ENCODE results near the gene PI4KA. TPM values are rescaled to one million over a fixed set of nuclear protein-coding genes. Genes with fewer than 3 reads are reported as not detected.

PI4KA gene
- total RNA-seq, 1 experiment from 2014 or later: 65.8 TPM

DNA sequence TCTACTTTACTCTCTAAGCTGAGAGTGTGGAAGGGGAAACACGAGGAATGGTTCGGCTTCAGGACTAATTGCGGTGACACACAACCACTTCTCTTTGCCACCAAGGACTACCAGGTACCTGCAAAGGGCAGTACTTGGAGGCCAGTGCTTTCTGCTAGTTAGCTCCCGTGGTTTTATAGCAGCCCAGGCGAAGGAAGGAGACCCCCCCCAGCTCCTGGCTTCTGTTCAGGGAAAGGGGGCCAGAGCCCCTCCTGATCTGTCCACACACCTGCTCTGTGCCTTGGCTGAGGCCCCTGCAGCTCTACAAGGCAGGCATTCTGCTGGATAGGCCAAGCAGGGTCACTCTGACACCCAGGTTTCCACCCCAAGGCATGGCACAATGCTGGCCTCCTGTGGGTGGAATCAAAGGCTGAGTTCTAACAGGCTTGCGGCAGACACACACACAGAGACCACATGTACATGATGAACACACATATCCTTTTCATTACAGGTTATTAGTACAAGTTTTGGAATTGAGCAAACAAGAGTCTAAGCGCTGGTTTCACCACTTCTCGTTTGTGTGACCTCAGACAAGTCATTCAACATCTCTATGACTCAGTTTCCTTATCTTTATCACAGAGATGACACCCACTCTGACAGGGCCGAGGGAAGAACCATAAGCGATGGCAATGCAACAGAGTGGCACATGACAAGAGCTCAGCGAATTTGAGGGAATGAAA lies 77.2 kb downstream of the PI4KA start:
- H3K4ac ChIP-seq (ENCODE audit: low read depth, low read length): no peak overlapping the region
- H3K9me3 ChIP-seq (ENCODE audit: control insufficient read depth, low read depth, low read length): no peaks in the 10 kb centered on the region
- H3K4me2 ChIP-seq (ENCODE audit: insufficient read depth, insufficient read length, low read length): no peak overlapping the region
- H2BK120ac ChIP-seq (ENCODE audit: low read depth, low read length, poor library complexity, severe bottlenecking): no peak overlapping the region
- Mint-ChIP-seq H3K4me3 (no peak overlapping the region), H3K4me1 (peaks cover 21 to 30% of the 10 kb centered on the region in 2 experiments), H3K27me3 (ENCODE audit: low read depth) (no peaks in the 10 kb centered on the region), H3K36me3 (ENCODE audit: insufficient read depth in 1 of 3, low read depth in 3 of 3) (peaks cover 0 to 6% (median 0%) of the 10 kb centered on the region in 3 experiments; a peak in 1 of 7 replicates), H3K27ac (no peak overlapping the region; a peak in 1 of 7 replicates), H3K9me3 (no peaks in the 10 kb centered on the region)
- no peak overlapping the region for H3K56ac ChIP-seq (ENCODE audit: insufficient read length, low read depth, low read length)
- no peak overlapping the region for H2BK15ac ChIP-seq (ENCODE audit: low read depth, low read length)
- no peaks in the 10 kb centered on the region for H3K23me2 ChIP-seq (ENCODE audit: insufficient read length, low read depth, low read length, poor library complexity, severe bottlenecking)
- no peak overlapping the region for H2AFZ ChIP-seq (ENCODE audit: low read length)
- H3T11ph ChIP-seq (ENCODE audit: low read length): no peak overlapping the region
- no peaks in the 10 kb centered on the region; the same call in none of the 2 replicates for H3K4me1 ChIP-seq (ENCODE audit: insufficient read depth, low read length)
- H3K79me2 ChIP-seq (ENCODE audit: insufficient read depth, low read length): no peaks in the 10 kb centered on the region
- no peak overlapping the region for H3K27ac ChIP-seq (ENCODE audit: insufficient read length, low read depth, low read length)
- H3K18ac ChIP-seq (ENCODE audit: insufficient read length, low read depth, low read length): no peak overlapping the region
- TF ChIP-seq CTCF (conservative IDR thresholded peaks at IDR 0.05): no peak
- no peak overlapping the region for H2BK20ac ChIP-seq (ENCODE audit: low read depth, low read length, poor library complexity, severe bottlenecking)
- no peak overlapping the region for H4K5ac ChIP-seq (ENCODE audit: insufficient read length, low read depth, low read length)
- H3K27me3 ChIP-seq (ENCODE audit: insufficient read depth, low read length): no peaks in the 10 kb centered on the region
- H4K20me1 ChIP-seq (ENCODE audit: control insufficient read depth, insufficient read depth, insufficient read length): no peaks in the 10 kb centered on the region
- DNase-seq: no peak
- no CpG with 5 or more reads among the region's 11 CpGs for WGBS (ENCODE audit: extremely low coverage, insufficient read length, low lambda C conversion rate)
- no peak overlapping the region for H3K23ac ChIP-seq (ENCODE audit: insufficient read length, low read depth, low read length)
- no peak overlapping the region for H4K91ac ChIP-seq (ENCODE audit: insufficient read length, low read depth, low read length)
- H2AK5ac ChIP-seq (ENCODE audit: insufficient read length, low read length): no peak overlapping the region
- H3K14ac ChIP-seq (ENCODE audit: insufficient read depth, low read length): no peak overlapping the region; the same call in 1 of the 2 replicates
- no peaks in the 10 kb centered on the region for H3K79me1 ChIP-seq (ENCODE audit: insufficient read depth, low read depth, low read length, poor library complexity, severe bottlenecking)
- no peak overlapping the region for H3K9ac ChIP-seq (ENCODE audit: extremely low read depth, insufficient read length, low read length)
- H4K8ac ChIP-seq (replicated peaks; ENCODE audit: insufficient read length, low read depth, low read length): no peak overlapping the region
- no peak overlapping the region for H2BK12ac ChIP-seq (ENCODE audit: insufficient read length, low read depth, low read length)
- no peak overlapping the region for H2BK5ac ChIP-seq (ENCODE audit: insufficient read length, low read length)
